NCI-H128 (cell line): ENCODE results near the gene CCDC40.
"Not testable (repeated sequence)": the region's sequence is repeated elsewhere in the genome, so short reads cannot be mapped to it uniquely, and the experiment has no call there.

Experiments
- DNase-seq: peaks from one replicate; lab custom pipeline; 2025; ENCODE audit not compliant: unreplicated experiment; lab: John Stamatoyannopoulos, UW

CCDC40 gene, protein sequence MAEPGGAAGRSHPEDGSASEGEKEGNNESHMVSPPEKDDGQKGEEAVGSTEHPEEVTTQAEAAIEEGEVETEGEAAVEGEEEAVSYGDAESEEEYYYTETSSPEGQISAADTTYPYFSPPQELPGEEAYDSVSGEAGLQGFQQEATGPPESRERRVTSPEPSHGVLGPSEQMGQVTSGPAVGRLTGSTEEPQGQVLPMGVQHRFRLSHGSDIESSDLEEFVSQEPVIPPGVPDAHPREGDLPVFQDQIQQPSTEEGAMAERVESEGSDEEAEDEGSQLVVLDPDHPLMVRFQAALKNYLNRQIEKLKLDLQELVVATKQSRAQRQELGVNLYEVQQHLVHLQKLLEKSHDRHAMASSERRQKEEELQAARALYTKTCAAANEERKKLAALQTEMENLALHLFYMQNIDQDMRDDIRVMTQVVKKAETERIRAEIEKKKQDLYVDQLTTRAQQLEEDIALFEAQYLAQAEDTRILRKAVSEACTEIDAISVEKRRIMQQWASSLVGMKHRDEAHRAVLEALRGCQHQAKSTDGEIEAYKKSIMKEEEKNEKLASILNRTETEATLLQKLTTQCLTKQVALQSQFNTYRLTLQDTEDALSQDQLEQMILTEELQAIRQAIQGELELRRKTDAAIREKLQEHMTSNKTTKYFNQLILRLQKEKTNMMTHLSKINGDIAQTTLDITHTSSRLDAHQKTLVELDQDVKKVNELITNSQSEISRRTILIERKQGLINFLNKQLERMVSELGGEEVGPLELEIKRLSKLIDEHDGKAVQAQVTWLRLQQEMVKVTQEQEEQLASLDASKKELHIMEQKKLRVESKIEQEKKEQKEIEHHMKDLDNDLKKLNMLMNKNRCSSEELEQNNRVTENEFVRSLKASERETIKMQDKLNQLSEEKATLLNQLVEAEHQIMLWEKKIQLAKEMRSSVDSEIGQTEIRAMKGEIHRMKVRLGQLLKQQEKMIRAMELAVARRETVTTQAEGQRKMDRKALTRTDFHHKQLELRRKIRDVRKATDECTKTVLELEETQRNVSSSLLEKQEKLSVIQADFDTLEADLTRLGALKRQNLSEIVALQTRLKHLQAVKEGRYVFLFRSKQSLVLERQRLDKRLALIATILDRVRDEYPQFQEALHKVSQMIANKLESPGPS

DNA sequence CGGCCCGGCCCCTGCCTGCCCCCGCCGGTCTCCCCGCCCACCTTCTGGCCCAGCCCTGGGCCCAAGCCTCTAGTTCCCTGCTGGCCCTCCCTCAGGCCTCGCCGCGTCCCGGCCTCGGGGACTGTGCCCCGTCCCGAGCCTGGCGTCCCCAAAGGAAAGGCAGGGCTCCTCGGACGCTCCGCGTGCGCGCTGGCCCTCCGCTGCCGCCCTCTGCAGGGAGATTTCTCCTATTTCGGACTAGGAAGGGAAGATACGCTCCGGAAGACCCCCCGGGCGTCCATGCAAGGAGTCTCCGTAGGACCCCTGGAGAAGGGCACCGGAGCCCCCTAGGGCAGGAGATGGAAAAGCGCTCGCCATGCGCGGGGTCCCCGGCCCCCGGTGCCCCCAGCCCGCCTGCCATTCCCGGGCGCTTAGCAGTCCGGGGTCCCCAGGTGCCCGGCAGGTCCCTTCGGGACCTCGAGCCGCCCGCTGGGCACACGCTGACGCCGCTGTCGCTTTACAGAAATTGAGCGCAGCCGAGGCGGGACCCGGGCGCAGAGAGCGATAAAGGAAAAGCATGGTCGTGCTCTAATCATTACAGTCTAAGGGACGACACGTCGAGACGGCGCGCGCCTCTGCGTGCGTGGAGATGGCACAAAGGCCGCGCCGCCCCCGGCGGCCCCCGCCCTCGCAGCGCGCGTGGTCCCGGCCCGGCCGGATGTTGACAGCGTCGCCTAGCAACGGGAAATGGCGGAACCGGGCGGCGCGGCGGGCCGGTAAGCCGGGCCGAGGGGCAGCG is at the start of gene CCDC40:
TSS of gene CCDC40 (plus strand) at position 706 of the 778 bp plus-strand sequence. CDS start at position 727, 21 bp downstream.
- DNase-seq, result peak; percentile 45

DNA sequence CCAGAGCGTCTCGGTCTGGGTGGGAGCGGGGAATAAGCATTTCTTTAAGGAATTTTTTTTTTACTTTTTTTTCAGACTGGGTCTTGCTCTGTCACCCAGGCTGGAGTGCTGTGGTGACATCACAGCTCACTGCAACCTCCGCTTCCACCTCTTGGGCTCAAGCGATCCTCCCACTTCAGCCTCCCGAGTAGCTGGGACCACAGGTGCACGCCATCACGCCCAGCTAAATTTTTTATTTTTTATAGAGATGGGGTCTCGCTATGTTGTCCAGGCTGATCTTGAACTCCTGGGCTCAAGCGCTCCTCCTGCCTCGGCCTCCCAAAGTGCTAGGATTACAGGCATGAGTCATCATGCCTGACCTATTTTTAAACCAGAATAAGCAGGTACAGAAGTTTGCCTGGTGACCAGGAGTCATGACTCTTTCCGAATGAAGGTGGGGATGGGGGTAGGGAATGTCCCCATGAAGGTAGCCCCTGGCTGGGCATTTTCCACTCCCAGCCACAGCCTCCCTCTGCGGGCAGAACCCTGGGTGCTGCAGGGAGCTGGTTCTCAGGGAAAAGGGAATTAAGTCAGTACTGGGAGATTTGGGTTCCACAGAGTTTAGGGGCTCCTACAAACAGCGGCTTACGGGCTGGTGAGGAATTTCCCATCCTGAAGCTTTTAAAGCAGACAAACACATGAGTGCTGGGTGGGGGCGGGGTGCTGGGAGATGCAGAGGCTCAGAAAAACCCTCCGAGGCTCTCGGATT is 49.1 kb upstream of the CCDC40 start:
- no peak for DNase-seq

DNA sequence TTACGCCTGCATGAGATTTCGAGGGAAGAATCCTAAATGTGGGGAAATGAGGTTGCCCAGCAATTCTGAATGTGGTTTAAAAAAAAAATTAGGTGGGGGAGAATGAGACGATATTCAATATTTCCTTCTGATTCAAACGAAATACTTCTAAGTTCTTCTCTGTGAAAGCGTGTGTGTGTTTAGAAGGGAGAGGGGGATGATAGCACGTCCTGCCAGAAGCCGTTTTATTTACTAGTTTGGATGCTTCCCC is 48.6 kb upstream of the CCDC40 start:
- no peak for DNase-seq

GRCh38 chr17:79988185-79988971 is 48.1 kb upstream of the CCDC40 start:
- no peak for DNase-seq

GRCh38 chr17:79989106-79989835 is 47.2 kb upstream of the CCDC40 start:
- DNase-seq, result no peak

DNA sequence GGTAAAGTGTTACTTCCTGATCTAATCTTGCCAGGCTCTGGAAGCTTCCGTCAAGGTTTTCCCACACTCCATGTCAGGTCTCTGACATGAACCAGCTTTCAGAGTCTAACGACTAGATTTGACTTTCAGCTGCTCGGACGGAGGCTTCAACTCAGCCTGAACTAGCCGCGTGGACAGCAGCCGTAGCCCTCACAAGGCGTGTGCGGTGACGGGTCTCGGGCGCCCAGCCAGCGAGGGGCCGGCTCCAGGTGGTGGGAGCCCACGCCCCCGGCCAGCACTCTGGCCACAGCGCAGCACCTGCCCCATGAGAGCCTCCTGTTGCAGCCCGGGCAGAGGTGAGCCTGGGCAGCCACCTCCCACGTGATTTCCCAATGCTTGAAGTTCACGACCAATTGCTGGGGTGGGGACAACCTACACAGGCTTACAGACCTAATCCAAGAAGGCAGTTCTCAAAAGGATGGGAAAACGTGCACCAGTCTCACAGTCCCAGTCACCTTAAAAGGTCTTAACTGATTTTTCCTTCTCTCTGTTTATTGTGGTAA is 46.3 kb upstream of the CCDC40 start:
- DNase-seq, result no peak

- DNase-seq, result no peak
Observed at GRCh38 chr17:79990704-79991103, 45.7 kb upstream of the CCDC40 start.

DNA sequence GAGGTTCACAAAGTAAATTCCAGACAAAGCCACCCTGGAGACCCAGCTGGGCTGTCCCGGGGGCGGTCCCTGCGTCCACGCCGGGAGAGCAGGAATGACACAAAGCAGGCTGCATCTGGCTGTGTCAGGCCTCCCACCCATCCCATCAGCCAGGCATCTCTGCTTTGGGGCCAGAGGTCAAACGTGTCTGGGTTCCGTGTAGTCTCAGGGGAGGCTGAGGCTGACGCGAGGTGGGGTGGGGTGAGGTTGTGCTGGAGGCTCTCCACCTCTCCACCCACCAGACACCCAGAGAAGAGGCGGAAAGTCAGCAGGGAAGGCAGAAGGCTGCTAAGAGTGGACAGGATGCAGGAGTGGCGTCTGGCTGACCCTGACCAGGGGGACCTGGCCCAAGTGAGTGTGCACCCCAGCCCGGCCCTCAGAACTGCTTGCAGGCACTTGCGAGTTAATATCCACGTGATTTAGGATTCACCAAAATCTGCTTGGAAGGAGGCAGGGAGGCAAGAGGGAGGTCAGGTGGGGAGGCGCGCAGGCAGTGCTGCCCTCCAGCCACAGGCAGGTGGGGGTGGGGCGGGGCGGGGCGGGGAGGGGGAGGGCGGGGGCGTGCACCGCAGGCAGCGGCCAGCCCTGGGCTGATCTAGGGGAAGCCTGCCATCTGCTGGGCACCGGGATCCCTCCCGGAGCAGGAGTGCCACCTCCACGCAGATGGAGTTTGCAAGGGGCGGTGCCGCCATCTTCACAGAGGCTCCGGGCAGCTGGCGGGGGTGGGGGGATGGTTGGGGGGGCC is 45.1 kb upstream of the CCDC40 start:
- DNase-seq, result peak; percentile 47

- no peak for DNase-seq
Observed at GRCh38 chr17:79991924-79992648, 44.4 kb upstream of the CCDC40 start.

- DNase-seq, result no peak
Observed at GRCh38 chr17:79992649-79993389, 43.6 kb upstream of the CCDC40 start.

DNA sequence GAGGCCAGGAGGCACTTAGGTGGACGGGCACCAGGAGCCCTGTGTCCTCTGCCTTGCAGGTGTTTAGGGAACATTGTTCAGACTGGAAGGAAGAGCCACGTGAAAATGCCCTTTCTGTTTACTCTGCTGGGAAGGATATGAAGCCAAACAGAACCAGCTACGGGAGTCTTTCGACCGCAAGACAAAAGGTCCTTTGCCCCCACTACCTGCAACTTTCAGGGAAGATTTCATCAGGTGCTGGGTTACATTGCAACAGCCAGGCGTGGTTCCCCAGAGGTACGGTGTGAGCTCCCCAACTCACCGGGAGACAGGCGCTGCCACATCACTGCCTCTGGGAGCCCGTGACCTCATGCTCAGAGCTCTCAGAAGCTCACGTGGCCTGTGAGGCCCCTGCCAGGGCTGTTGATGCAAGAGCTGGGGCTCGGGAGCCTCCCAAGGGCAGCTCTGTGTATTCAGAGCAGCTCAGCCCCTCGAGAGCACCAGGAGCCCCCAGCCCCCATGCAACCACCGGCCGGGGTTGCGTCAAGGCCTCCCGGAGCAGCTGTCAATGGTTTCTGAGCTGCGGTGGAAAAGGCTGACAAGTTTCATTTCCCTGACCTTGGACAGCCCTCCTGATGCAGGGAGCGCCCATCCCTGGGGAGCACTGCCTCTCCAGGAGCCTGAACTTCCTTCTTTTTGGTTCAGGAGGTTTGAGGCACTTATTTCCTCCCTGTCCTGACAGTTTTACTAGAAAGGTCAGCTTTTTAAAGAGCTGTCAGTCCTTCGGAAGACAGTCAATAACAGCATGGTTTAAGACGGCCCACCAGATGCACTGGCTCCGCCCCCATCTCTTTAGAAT is 42.8 kb upstream of the CCDC40 start:
- DNase-seq, result no peak

GRCh38 chr17:79994228-79994569 is 42.2 kb upstream of the CCDC40 start:
- not testable (repeated sequence) for DNase-seq

DNA sequence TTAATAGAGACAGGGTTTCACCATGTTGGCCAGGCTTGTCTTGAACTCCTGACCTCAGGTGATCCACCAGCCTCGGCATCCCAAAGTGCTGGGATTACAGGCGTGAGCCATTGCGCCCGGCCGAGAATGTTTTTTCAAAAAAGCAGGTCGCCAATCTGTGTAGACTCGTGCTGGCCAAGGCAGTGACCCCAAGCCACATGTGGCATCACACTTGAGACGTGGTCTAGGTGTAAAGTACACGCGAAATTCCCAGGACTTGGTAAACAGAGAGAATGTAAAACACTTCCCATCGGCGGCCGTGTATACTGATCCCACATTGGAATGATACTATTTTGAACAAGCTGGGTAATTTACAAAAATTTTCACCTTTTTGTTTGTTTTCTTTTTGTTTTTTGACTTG is 41.8 kb upstream of the CCDC40 start:
- no peak for DNase-seq

DNA sequence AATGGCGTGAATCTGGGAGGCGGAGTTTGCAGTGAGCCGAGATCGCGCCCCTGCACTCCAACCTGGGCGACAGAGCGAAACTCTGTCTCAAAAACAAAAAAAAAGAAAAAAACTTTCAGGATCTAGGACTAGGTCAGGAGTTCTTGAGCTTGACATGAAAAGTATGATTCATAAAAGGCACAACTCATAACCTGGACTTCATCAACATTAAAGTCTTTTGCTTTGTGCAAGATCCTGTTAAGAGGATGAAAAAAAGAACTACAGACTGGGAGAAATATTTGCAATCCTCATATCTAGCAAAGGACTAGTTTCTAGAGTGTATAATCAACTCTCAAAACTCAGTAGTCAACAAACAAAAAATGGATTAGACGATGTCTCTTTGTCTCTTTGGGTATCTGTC is 40.7 kb upstream of the CCDC40 start:
- DNase-seq, result no peak

DNA sequence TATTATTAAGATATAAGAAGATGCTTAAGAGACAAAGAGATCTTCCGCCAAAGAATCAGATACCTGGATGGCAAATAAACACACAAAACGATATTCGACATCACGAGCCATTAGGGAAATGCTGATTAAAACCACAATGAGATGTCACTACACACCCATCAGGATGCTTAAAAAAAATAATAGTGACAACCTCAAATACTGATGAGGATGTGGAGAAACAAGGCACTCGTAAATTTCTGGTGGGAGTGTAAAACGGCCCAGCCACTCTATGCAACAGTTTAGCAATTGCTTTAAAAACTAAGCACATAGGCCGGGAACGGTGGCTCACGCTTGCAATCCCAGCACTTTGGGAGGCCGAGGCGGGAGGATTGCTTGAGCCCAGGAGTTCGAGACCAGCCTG is 40.2 kb upstream of the CCDC40 start:
- no peak for DNase-seq
